Upper lobe of left lung (tissue), 4 donors: ENCODE results near the gene PISD.

Source experiments
- POLR2A ChIP-seq, 4 donors: fragments of 450-650 bp; IDR thresholded peaks; one replicate each; pipeline ENCODE4 v1.5.1; 2016 to 2017; ENCODE audit warnings: antibody characterized with exemption in 4 of 4, mild to moderate bottlenecking in 2 of 4
- TF ChIP-seq, protein P1 (sequence below), 6 experiments: fragments of 450-650 bp in 4 of 6; fragments of 200-600 bp in 2 of 6; sonication (generic) in 2 of 6; IDR thresholded peaks; one replicate each; pipeline ENCODE4 v1.5.1; 2016 to 2019; ENCODE audit warnings: antibody characterized with exemption in 6 of 6

DNA sequence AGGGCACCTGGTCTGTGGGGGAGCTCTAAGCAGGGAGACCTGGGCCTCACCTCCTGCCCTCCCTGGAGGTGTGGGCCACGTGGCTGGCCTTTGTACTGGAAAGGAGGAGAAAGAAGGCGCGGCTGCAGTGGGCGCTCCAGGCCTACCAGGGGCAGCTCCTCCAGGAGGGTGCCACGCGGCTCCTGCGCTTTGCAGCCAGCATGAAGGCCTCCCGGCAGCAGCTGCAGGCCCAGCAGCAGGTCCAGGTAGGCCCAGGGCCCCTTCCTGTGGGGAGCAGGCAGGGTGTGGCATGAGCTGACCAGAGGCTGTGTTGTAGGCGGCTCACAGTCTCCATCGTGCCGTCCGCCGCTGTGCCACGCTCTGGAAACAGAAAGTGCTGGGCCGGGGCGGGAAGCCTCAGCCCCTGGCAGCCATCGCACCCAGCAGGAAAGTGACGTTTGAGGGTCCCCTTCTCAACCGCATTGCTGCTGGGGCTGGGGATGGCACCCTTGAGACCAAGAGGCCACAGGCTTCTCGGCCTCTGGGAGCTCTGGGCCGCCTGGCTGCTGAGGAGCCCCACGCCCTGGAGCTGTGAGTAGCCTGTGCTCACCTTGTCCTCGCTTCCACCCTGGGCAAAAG lies 48.6 kb downstream of the PISD start:
- no peak for TF ChIP-seq POLR2A (IDR thresholded peaks at IDR 0.05)
- TF ChIP-seq, protein P1, sequence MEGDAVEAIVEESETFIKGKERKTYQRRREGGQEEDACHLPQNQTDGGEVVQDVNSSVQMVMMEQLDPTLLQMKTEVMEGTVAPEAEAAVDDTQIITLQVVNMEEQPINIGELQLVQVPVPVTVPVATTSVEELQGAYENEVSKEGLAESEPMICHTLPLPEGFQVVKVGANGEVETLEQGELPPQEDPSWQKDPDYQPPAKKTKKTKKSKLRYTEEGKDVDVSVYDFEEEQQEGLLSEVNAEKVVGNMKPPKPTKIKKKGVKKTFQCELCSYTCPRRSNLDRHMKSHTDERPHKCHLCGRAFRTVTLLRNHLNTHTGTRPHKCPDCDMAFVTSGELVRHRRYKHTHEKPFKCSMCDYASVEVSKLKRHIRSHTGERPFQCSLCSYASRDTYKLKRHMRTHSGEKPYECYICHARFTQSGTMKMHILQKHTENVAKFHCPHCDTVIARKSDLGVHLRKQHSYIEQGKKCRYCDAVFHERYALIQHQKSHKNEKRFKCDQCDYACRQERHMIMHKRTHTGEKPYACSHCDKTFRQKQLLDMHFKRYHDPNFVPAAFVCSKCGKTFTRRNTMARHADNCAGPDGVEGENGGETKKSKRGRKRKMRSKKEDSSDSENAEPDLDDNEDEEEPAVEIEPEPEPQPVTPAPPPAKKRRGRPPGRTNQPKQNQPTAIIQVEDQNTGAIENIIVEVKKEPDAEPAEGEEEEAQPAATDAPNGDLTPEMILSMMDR (IDR thresholded peaks at IDR 0.05) = no peak
